Measurements from ENCODE around the gene TMEM42.

TMEM42 gene

GRCh38 chr3:44887101-44887500, 25.4 kb downstream of the TMEM42 start:
- ATAC-seq (no peak), DNase-seq (no peak)
- Mint-ChIP-seq H3K27me3 (peaks cover 7% of the 10 kb centered on the region), H3K36me3 (ENCODE audit: low read depth) (no peaks in the 10 kb centered on the region), H3K4me3 (no peak overlapping the region), H3K4me1 (peaks cover 6% of the 10 kb centered on the region), H3K27ac (no peak overlapping the region), H3K9me3 (no peaks in the 10 kb centered on the region)

- H3K36me3 Mint-ChIP-seq (ENCODE audit: low read depth): no peaks in the 10 kb centered on the region
- H3K27me3 Mint-ChIP-seq: peaks cover 7% of the 10 kb centered on the region
- H3K4me3 Mint-ChIP-seq: no peak overlapping the region
- H3K27ac Mint-ChIP-seq: no peak overlapping the region
- H3K4me1 Mint-ChIP-seq: peaks cover 4% of the 10 kb centered on the region
- no peak for DNase-seq
- no peak for ATAC-seq
- H3K9me3 Mint-ChIP-seq: no peaks in the 10 kb centered on the region
Observed at GRCh38 chr3:44890258-44890657, 28.5 kb downstream of the TMEM42 start.

- ATAC-seq (no peak), DNase-seq (no peak)
- no peaks in the 10 kb centered on the region for H3K4me1 Mint-ChIP-seq
- H3K27me3 Mint-ChIP-seq: peaks cover 4% of the 10 kb centered on the region
- H3K4me3 Mint-ChIP-seq: no peak overlapping the region
- H3K36me3 Mint-ChIP-seq (ENCODE audit: low read depth): no peaks in the 10 kb centered on the region
- no peak overlapping the region for H3K27ac Mint-ChIP-seq
- H3K9me3 Mint-ChIP-seq: no peaks in the 10 kb centered on the region
Observed at GRCh38 chr3:44890852-44891251, 29.1 kb downstream of the TMEM42 start.

GRCh38 chr3:44892689-44893088, 31.0 kb downstream of the TMEM42 start:
- H3K27ac Mint-ChIP-seq: no peak overlapping the region
- no peaks in the 10 kb centered on the region for H3K4me1 Mint-ChIP-seq
- no peak overlapping the region for H3K4me3 Mint-ChIP-seq
- no peak for DNase-seq
- H3K9me3 Mint-ChIP-seq: no peaks in the 10 kb centered on the region
- H3K36me3 Mint-ChIP-seq (ENCODE audit: low read depth): no peaks in the 10 kb centered on the region
- no peak for ATAC-seq
- no peaks in the 10 kb centered on the region for H3K27me3 Mint-ChIP-seq

GRCh38 chr3:44893097-44893496, 31.4 kb downstream of the TMEM42 start:
- Mint-ChIP-seq H3K27ac (no peak overlapping the region), H3K27me3 (no peaks in the 10 kb centered on the region), H3K4me1 (no peaks in the 10 kb centered on the region), H3K4me3 (no peak overlapping the region), H3K9me3 (no peaks in the 10 kb centered on the region), H3K36me3 (ENCODE audit: low read depth) (no peaks in the 10 kb centered on the region)
- ATAC-seq (no peak), DNase-seq (no peak)

- no peaks in the 10 kb centered on the region for H3K36me3 Mint-ChIP-seq (ENCODE audit: low read depth)
- no peak overlapping the region for H3K4me3 Mint-ChIP-seq
- H3K9me3 Mint-ChIP-seq: no peaks in the 10 kb centered on the region
- H3K27ac Mint-ChIP-seq: no peak overlapping the region
- DNase-seq (no peak), ATAC-seq (no peak)
- no peaks in the 10 kb centered on the region for H3K4me1 Mint-ChIP-seq
- H3K27me3 Mint-ChIP-seq: no peaks in the 10 kb centered on the region
Observed at GRCh38 chr3:44894485-44894884, 32.8 kb downstream of the TMEM42 start.

GRCh38 chr3:44896440-44896839, 34.7 kb downstream of the TMEM42 start:
- no peaks in the 10 kb centered on the region for H3K36me3 Mint-ChIP-seq (ENCODE audit: low read depth)
- DNase-seq (no peak), ATAC-seq (no peak)
- H3K4me1 Mint-ChIP-seq: no peaks in the 10 kb centered on the region
- no peak overlapping the region for H3K27ac Mint-ChIP-seq
- H3K4me3 Mint-ChIP-seq: no peak overlapping the region
- no peaks in the 10 kb centered on the region for H3K9me3 Mint-ChIP-seq
- H3K27me3 Mint-ChIP-seq: peaks cover 5% of the 10 kb centered on the region

- H3K9me3 Mint-ChIP-seq: no peaks in the 10 kb centered on the region
- ATAC-seq: peak; percentile 57
- H3K27ac Mint-ChIP-seq: no peak overlapping the region
Observed at GRCh38 chr3:44899683-44900367, 38.1 kb downstream of the TMEM42 start.

GRCh38 chr3:44902628-44903027, 40.9 kb downstream of the TMEM42 start:
- H3K36me3 Mint-ChIP-seq (ENCODE audit: low read depth): no peaks in the 10 kb centered on the region
- H3K9me3 Mint-ChIP-seq: no peaks in the 10 kb centered on the region
- ATAC-seq (no peak), DNase-seq (no peak)
- no peaks in the 10 kb centered on the region for H3K4me1 Mint-ChIP-seq
- H3K27me3 Mint-ChIP-seq: peaks cover 8% of the 10 kb centered on the region
- no peak overlapping the region for H3K4me3 Mint-ChIP-seq
- no peak overlapping the region for H3K27ac Mint-ChIP-seq

More at GRCh38 chr3:44899683-44900367, 38.1 kb downstream of the TMEM42 start:
- Mint-ChIP-seq H3K4me3 (no peak overlapping the region), H3K27me3 (peaks cover 5% of the 10 kb centered on the region), H3K4me1 (no peaks in the 10 kb centered on the region), H3K36me3 (ENCODE audit: low read depth) (no peaks in the 10 kb centered on the region)
- no peak for DNase-seq

GRCh38 chr3:44903314-44903713, 41.6 kb downstream of the TMEM42 start:
- H3K9me3 Mint-ChIP-seq: no peaks in the 10 kb centered on the region
- H3K27me3 Mint-ChIP-seq: peaks cover 8% of the 10 kb centered on the region
- no peak overlapping the region for H3K27ac Mint-ChIP-seq
- no peaks in the 10 kb centered on the region for H3K4me1 Mint-ChIP-seq
- no peak overlapping the region for H3K4me3 Mint-ChIP-seq
- DNase-seq (no peak), ATAC-seq (no peak)
- H3K36me3 Mint-ChIP-seq (ENCODE audit: low read depth): no peaks in the 10 kb centered on the region

GRCh38 chr3:44903751-44904150, 42.0 kb downstream of the TMEM42 start:
- ATAC-seq (no peak), DNase-seq (no peak)
- H3K27ac Mint-ChIP-seq: no peak overlapping the region
- H3K36me3 Mint-ChIP-seq (ENCODE audit: low read depth): no peaks in the 10 kb centered on the region
- no peaks in the 10 kb centered on the region for H3K9me3 Mint-ChIP-seq
- no peak overlapping the region for H3K4me3 Mint-ChIP-seq
- peaks cover 11% of the 10 kb centered on the region for H3K27me3 Mint-ChIP-seq
- no peaks in the 10 kb centered on the region for H3K4me1 Mint-ChIP-seq

- Mint-ChIP-seq H3K9me3 (no peaks in the 10 kb centered on the region), H3K36me3 (ENCODE audit: low read depth) (no peaks in the 10 kb centered on the region), H3K4me1 (no peaks in the 10 kb centered on the region), H3K27ac (no peak overlapping the region), H3K4me3 (no peak overlapping the region), H3K27me3 (peaks cover 18% of the 10 kb centered on the region)
- ATAC-seq (no peak), DNase-seq (no peak)
Observed at GRCh38 chr3:44905446-44906157, 43.9 kb downstream of the TMEM42 start.

- H3K4me1 Mint-ChIP-seq: no peaks in the 10 kb centered on the region
- H3K36me3 Mint-ChIP-seq (ENCODE audit: low read depth): no peaks in the 10 kb centered on the region
- peak; percentile 17 for DNase-seq
- peaks cover 17% of the 10 kb centered on the region for H3K27me3 Mint-ChIP-seq
- no peak overlapping the region for H3K27ac Mint-ChIP-seq
- no peak overlapping the region for H3K4me3 Mint-ChIP-seq
- ATAC-seq: peak; percentile 75
- H3K9me3 Mint-ChIP-seq: no peaks in the 10 kb centered on the region
Observed at GRCh38 chr3:44906997-44907396, 45.3 kb downstream of the TMEM42 start.

- Mint-ChIP-seq H3K9me3 (no peaks in the 10 kb centered on the region), H3K4me3 (no peak overlapping the region), H3K36me3 (ENCODE audit: low read depth) (no peaks in the 10 kb centered on the region), H3K4me1 (no peaks in the 10 kb centered on the region), H3K27me3 (peaks cover 17% of the 10 kb centered on the region), H3K27ac (no peak overlapping the region)
- DNase-seq (no peak), ATAC-seq (no peak)
Observed at GRCh38 chr3:44907612-44908011, 45.9 kb downstream of the TMEM42 start.

- Mint-ChIP-seq H3K4me1 (no peaks in the 10 kb centered on the region), H3K27me3 (peaks cover 17% of the 10 kb centered on the region), H3K27ac (no peak overlapping the region), H3K4me3 (no peak overlapping the region), H3K9me3 (no peaks in the 10 kb centered on the region), H3K36me3 (ENCODE audit: low read depth) (no peaks in the 10 kb centered on the region)
- DNase-seq: no peak
- no peak for ATAC-seq
Observed at GRCh38 chr3:44909063-44909462, 47.4 kb downstream of the TMEM42 start.
